Mucosa of gallbladder (tissue), 1 donor: ENCODE results near the gene RNF225. TPM values are rescaled to one million over a fixed set of nuclear protein-coding genes. Genes with fewer than 3 reads are reported as not detected.
"Not testable (repeated sequence)": the region's sequence is repeated elsewhere in the genome, so short reads cannot be mapped to it uniquely, and the experiment has no call there.

Experiments used
- DNase-seq: peaks from one replicate; pipeline ENCODE4 v3.0.0-alpha.2; 2020; ENCODE audit warnings: low spot score
- total RNA-seq: library from RNA; stranded (reverse); gene quantifications from one replicate; pipeline ENCODE4 v1.2.1, GENCODE V29; 2021
- donor health status: DM: no; HTN: no; CAD: no.

RNF225 gene
- total RNA-seq = not detected

- no peak for DNase-seq
Measured at GRCh38 chr19:58395220-58395978, at the start of gene RNF225. TSS of gene RNF225 (plus strand) at chr19:58395656. CDS start at chr19:58396090, 434 bp downstream.

- peak; percentile 35 for DNase-seq
Measured at GRCh38 chr19:58346961-58347929, 48.2 kb upstream of the RNF225 start.

- DNase-seq = not testable (repeated sequence)
Measured at GRCh38 chr19:58348080-58348479, 47.4 kb upstream of the RNF225 start.

- no peak for DNase-seq
Measured at GRCh38 chr19:58349590-58349989, 45.9 kb upstream of the RNF225 start.

GRCh38 chr19:58350001-58350861 lies 45.2 kb upstream of the RNF225 start:
- DNase-seq = no peak

GRCh38 chr19:58350871-58351557 lies 44.4 kb upstream of the RNF225 start:
- no peak for DNase-seq

- DNase-seq = no peak
Measured at GRCh38 chr19:58351558-58351878, 43.9 kb upstream of the RNF225 start.

GRCh38 chr19:58351990-58352755 lies 43.3 kb upstream of the RNF225 start:
- DNase-seq = no peak

- DNase-seq = no peak
Measured at GRCh38 chr19:58352760-58353671, 42.4 kb upstream of the RNF225 start, which contains the start of gene A1BG. TSS of gene A1BG (minus strand) at chr19:58353492. CDS start at chr19:58353437, 55 bp downstream.

- no peak for DNase-seq
Measured at GRCh38 chr19:58353717-58354477, 41.6 kb upstream of the RNF225 start.

GRCh38 chr19:58354478-58355030 lies 40.9 kb upstream of the RNF225 start:
- no peak for DNase-seq

GRCh38 chr19:58355215-58355796 lies 40.1 kb upstream of the RNF225 start:
- no peak for DNase-seq

GRCh38 chr19:58355908-58356765 lies 39.3 kb upstream of the RNF225 start:
- DNase-seq = no peak

GRCh38 chr19:58356766-58357480 lies 38.5 kb upstream of the RNF225 start:
- no peak for DNase-seq

GRCh38 chr19:58357481-58358145 lies 37.8 kb upstream of the RNF225 start:
- DNase-seq = no peak

GRCh38 chr19:58361900-58362271 lies 33.6 kb upstream of the RNF225 start:
- DNase-seq = no peak
